T-cell (primary cell): ENCODE results near the gene TMEM145. TPM values are rescaled to one million over a fixed set of nuclear protein-coding genes. Genes with fewer than 3 reads are reported as not detected.

Experiments used
- ATAC-seq, 4 experiments: fragments of 200-7000 bp in 3 of 4; fragments of 150-1000 bp in 1 of 4; cut with Tn5 transposase; replicated peaks in 1 of 4; 1 replicate in 3 of 4; 2 replicates in 1 of 4; pipeline ENCODE4 v1.10.0; 2021; ENCODE audit warnings: moderate library complexity in 3 of 4, mild to moderate bottlenecking in 2 of 4, moderate number of reproducible peaks in 1 of 4
- CTCF ChIA-PET, 2 donors: fragments of 300-600 bp; sonication (Branson Sonifier 250); formaldehyde crosslinking; loops; one replicate each; lab custom pipeline; 2022; ENCODE audit warnings: antibody characterized with exemption in 2 of 2; lab: Charles Lee
- POLR2A ChIA-PET, 2 donors: fragments of 300-600 bp; sonication (Branson Sonifier 250); formaldehyde crosslinking; loops; one replicate each; lab custom pipeline; 2022; ENCODE audit warnings: antibody characterized with exemption in 2 of 2; lab: Charles Lee
- DNase-seq, 35 experiments: peaks; one replicate each; pipeline versions ENCODE4 v3.0.0 to v3.0.0-alpha.2; 2013 to 2023
- H3K27ac ChIP-seq: one replicate; pipeline ENCODE4 v1.5.1; 2013; ENCODE audit warnings: low read length
- H3K27me3 ChIP-seq, 2 experiments: replicated peaks in 1 of 2; 1 replicate in 1 of 2; 2 replicates in 1 of 2; pipeline versions ENCODE4 v1.6.1 to v1.7.0; 2013; ENCODE audit warnings: low read length in 1 of 2, mixed read lengths in 1 of 2; ENCODE audit not compliant: control insufficient read depth in 2 of 2, insufficient read depth in 2 of 2; ENCODE audit errors: extremely low read depth in 1 of 2
- H3K36me3 ChIP-seq, 2 donors: 1 replicate in 1 of 2; 2 replicates in 1 of 2; pipeline versions ENCODE4 v1.6.1 to v1.7.0; 2013; ENCODE audit warnings: low read length in 1 of 2; ENCODE audit not compliant: control insufficient read depth in 2 of 2, insufficient read depth in 1 of 2; ENCODE audit errors: extremely low read depth in 1 of 2
- H3K4me1 ChIP-seq, 2 experiments: 1 replicate in 1 of 2; 2 replicates in 1 of 2; pipeline versions ENCODE4 v1.6.1 to v1.7.0; 2013; ENCODE audit warnings: low read length in 2 of 2, mixed read lengths in 1 of 2; ENCODE audit not compliant: insufficient read depth in 2 of 2, control insufficient read depth in 1 of 2; ENCODE audit errors: extremely low read depth in 1 of 2
- H3K4me3 ChIP-seq, 2 donors: 1 replicate in 1 of 2; 2 replicates in 1 of 2; pipeline versions ENCODE4 v1.5.1 to v1.7.0; 2013; ENCODE audit warnings: mild to moderate bottlenecking in 2 of 2, low read length in 1 of 2, moderate library complexity in 1 of 2; ENCODE audit not compliant: control insufficient read depth in 1 of 2; ENCODE audit errors: extremely low read depth in 1 of 2
- H3K9me3 ChIP-seq: 2 replicates; pipeline ENCODE4 v1.7.0; 2013
- H3K27ac Mint-ChIP-seq, 2 donors: one replicate each; pipeline ENCODE4 v1.8.0; 2020 to 2021; ENCODE audit warnings: mild to moderate bottlenecking in 2 of 2, mixed read lengths in 2 of 2
- H3K27me3 Mint-ChIP-seq, 2 donors: one replicate each; pipeline ENCODE4 v1.8.0; 2021 to 2022; ENCODE audit warnings: mixed read lengths in 2 of 2
- H3K36me3 Mint-ChIP-seq: one replicate; pipeline ENCODE4 v1.8.0; 2021; ENCODE audit warnings: mixed read lengths
- H3K4me1 Mint-ChIP-seq, 3 donors: one replicate each; pipeline ENCODE4 v1.8.0; 2020 to 2022; ENCODE audit warnings: mixed read lengths in 3 of 3, mild to moderate bottlenecking in 1 of 3
- H3K4me3 Mint-ChIP-seq, 3 donors: one replicate each; pipeline ENCODE4 v1.8.0; 2020 to 2022; ENCODE audit warnings: mild to moderate bottlenecking in 3 of 3, mixed read lengths in 3 of 3, moderate library complexity in 3 of 3
- H3K9me3 Mint-ChIP-seq, 3 donors: one replicate each; pipeline ENCODE4 v1.8.0; 2020 to 2022; ENCODE audit warnings: mixed read lengths in 3 of 3
- WGBS: methylation state at CpG from one replicate; pipeline ENCODE4 v1.1.5; 2013; ENCODE audit warnings: missing lambda C conversion rate; ENCODE audit not compliant: insufficient coverage; 5-methylcytosine and 5-hydroxymethylcytosine counted together
- total RNA-seq, 35 experiments: library from RNA in 6 of 35; stranded (reverse) in 6 of 35; fragments of 120-200 nt in 1 of 35; gene quantifications; one replicate each; pipeline versions ENCODE4 v1.2.1 to v1.2.4 and lab custom pipeline; 2013 to 2026

Gene TMEM145
- total RNA-seq, 5 donors from 2014 or later (not counting 1 experiment from before 2014, with no cell fraction given) = not detected

DNA sequence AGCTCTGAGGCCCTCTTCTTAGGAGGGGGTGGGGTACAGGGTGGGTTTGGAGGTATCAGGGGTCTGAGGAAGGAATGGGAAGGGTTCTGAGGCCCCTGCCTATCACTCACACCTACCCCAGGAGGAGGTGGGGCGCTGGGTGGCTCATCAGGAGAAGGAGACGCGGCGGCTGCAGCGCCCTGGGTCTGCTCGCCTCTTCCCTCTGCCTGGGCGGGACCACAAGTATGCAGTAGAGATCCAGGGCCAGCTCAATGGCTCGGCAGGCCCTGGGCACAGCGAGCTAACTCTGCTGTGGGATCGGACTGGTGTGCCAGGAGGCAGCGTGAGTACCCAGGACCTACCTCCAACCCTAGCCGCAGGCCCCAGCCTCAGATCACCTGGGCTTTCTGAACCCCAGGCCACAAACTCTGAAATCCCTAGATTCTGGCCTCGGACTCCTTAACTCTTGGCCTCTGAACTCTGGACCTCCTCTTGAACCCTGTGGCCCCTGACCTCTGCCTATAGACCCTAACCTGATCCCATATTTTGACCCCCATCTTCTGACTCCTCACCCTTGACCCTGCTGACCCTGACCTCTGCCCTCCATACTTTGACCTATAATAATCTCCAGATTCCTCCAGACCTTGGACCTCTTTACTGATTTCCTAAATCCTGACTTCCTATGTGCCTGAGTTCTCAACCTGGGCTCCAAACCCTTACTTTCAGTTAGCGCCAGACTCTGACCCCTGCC is 36.4 kb downstream of the TMEM145 start:
- H3K4me1 Mint-ChIP-seq = no peaks in the 10 kb centered on the region
- CTCF ChIA-PET = interaction anchor here in 1 of 2 donors (0.7 kb wide), 1 partner anchor 941 kb away, joined by 3 read pairs; no protein-coding TSS in a partner anchor
- no peak overlapping the region for H3K4me3 ChIP-seq
- H3K9me3 Mint-ChIP-seq = no peaks in the 10 kb centered on the region
- H3K27ac ChIP-seq = no peak overlapping the region
- H3K4me1 ChIP-seq = no peaks in the 10 kb centered on the region
- no peaks in the 10 kb centered on the region for H3K9me3 ChIP-seq
- H3K4me3 Mint-ChIP-seq = no peak overlapping the region
- H3K36me3 ChIP-seq = peaks cover 0 to 4% of the 10 kb centered on the region in 2 donors
- WGBS = over 99% methylated on average over 13 of the region's 14 CpGs
- POLR2A ChIA-PET = interaction anchor here in 1 of 2 donors (0.6 kb wide), 1 partner anchor 773 kb away, joined by 5 read pairs; no protein-coding TSS in a partner anchor
- no peaks in the 10 kb centered on the region for H3K27me3 Mint-ChIP-seq
- H3K27me3 ChIP-seq = no peaks in the 10 kb centered on the region
- H3K36me3 Mint-ChIP-seq = peaks cover 27% of the 10 kb centered on the region
- DNase-seq = no peak
- ATAC-seq = no peak
- no peak overlapping the region for H3K27ac Mint-ChIP-seq

DNA sequence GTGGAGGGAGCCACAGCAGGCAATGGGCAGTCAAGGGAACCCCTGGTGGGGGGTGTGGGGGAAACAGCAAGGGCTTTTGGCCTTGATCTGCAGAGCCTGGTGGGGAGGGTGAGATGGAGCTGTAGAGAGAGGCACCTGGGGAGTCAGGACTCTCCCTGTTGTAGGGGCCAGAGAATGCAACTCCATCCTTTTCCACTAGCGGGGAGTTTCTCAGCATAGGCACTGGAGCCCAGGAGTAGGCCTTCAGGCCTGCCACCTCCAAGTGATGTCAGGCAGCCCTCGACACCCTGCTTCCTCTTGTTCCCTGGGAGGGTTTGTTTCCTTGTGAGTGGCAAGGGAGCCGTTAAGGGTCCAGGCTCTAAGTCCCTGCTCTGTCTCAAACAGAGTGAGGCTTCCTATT is 37.3 kb downstream of the TMEM145 start:
- H3K27ac ChIP-seq = no peak overlapping the region
- no peaks in the 10 kb centered on the region for H3K27me3 Mint-ChIP-seq
- WGBS = no CpG with 5 or more reads among the region's 3 CpGs
- H3K27ac Mint-ChIP-seq = no peak overlapping the region
- no peaks in the 10 kb centered on the region for H3K9me3 ChIP-seq
- no peaks in the 10 kb centered on the region for H3K27me3 ChIP-seq
- peaks cover 23% of the 10 kb centered on the region for H3K36me3 Mint-ChIP-seq
- no peak overlapping the region for H3K4me3 ChIP-seq
- no peak overlapping the region for H3K4me3 Mint-ChIP-seq
- CTCF ChIA-PET = no interaction called here
- H3K4me1 ChIP-seq = no peaks in the 10 kb centered on the region
- ATAC-seq (no peak), DNase-seq (no peak)
- no peaks in the 10 kb centered on the region for H3K4me1 Mint-ChIP-seq
- H3K9me3 Mint-ChIP-seq = no peaks in the 10 kb centered on the region
- POLR2A ChIA-PET = no interaction called here
- H3K36me3 ChIP-seq = peaks cover 0 to 4% of the 10 kb centered on the region in 2 donors

DNA sequence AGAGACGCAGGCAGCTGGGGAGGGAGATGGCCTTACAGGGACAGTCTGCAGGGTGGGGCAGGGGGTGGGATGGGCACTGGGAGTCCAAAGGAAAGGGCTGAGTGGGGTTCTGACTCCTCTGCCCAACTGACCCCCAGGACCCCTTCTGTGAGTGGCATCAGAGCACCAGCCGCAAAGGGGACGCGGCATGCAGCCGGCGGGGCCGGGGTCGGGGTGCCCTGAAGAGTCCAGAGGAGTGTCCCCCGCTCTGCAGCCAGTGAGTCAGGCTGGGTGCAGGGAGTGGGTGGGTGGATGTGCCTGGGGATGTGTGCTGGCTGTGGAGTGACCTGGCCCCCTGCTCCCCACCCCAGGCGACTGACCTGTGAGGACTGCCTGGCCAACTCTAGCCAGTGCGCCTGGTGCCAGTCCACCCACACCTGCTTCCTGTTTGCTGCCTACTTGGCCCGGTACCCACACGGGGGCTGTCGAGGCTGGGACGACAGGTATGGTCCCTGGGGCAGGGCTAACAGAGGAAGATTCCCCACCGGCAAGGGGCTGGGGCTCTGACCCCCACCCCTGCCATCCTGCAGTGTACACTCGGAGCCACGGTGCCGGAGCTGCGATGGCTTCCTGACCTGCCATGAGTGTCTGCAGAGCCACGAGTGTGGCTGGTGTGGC is 38.1 kb downstream of the TMEM145 start:
- H3K4me3 Mint-ChIP-seq = no peak overlapping the region
- Histone ChIP-seq H3K9me3 (no peaks in the 10 kb centered on the region), H3K4me3 (no peak overlapping the region), H3K36me3 (peaks cover 0 to 4% of the 10 kb centered on the region in 2 donors), H3K4me1 (no peaks in the 10 kb centered on the region), H3K27ac (no peak overlapping the region), H3K27me3 (no peaks in the 10 kb centered on the region)
- no peaks in the 10 kb centered on the region for H3K9me3 Mint-ChIP-seq
- no peaks in the 10 kb centered on the region for H3K4me1 Mint-ChIP-seq
- H3K27me3 Mint-ChIP-seq = no peaks in the 10 kb centered on the region
- ChIA-PET POLR2A (no interaction called here), CTCF (no interaction called here)
- ATAC-seq (no peak), DNase-seq (no peak)
- H3K36me3 Mint-ChIP-seq = peaks cover 22% of the 10 kb centered on the region
- 90% methylated on average over 17 of the region's 21 CpGs for WGBS
- no peak overlapping the region for H3K27ac Mint-ChIP-seq

DNA sequence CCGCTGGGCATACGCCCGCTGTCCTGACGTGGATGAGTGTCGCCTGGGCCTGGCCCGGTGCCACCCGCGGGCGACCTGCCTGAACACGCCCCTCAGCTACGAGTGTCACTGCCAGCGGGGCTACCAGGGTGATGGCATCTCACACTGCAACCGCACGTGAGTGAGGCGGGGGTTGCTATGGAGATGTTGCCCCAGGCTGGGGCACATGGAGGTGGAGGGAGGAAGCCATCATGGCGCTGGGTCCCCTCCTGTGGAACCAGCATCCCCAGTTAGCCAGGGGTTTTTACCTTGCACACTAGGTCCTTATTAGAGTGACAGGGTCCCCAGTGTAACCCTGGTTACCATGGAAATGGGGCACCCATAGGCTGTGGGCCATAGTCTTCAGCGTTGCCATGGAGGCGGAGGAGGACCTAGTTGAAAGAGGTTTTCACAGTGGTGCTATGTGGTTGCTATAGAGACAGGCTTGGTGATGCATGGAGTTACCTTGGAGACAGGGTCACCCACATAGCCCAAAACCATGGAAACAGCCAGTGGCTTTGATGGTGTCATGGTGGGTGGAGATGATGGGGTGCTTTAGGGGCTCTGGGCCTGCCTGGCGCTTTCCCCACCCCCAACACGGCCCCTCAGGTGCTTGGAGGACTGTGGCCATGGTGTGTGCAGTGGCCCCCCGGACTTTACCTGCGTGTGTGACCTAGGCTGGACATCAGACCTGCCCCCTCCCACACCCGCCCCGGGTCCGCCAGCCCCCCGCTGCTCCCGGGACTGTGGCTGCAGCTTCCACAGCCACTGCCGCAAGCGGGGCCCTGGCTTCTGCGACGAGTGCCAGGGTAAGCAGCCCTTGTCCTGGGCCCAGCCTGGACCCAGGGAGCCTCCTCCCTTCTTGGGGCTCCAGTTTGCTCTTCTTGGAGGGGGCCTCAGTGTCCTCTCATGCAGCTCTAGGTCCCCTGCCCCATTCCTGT is 39.5 kb downstream of the TMEM145 start:
- ATAC-seq (no peak), DNase-seq (peak in 5 of 35 experiments; percentile 2 to 16 (median 4))
- no peaks in the 10 kb centered on the region for H3K9me3 ChIP-seq
- Mint-ChIP-seq H3K36me3 (peaks cover 21% of the 10 kb centered on the region), H3K27me3 (no peaks in the 10 kb centered on the region), H3K27ac (no peak overlapping the region), H3K9me3 (no peaks in the 10 kb centered on the region), H3K4me1 (no peaks in the 10 kb centered on the region), H3K4me3 (no peak overlapping the region)
- POLR2A ChIA-PET = no interaction called here
- H3K27ac ChIP-seq = no peak overlapping the region
- H3K36me3 ChIP-seq = peaks cover 4 to 5% of the 10 kb centered on the region in 2 donors
- no peaks in the 10 kb centered on the region for H3K27me3 ChIP-seq
- 85% methylated on average over 17 of the region's 31 CpGs for WGBS
- no peaks in the 10 kb centered on the region for H3K4me1 ChIP-seq
- no peak overlapping the region for H3K4me3 ChIP-seq
- CTCF ChIA-PET = interaction anchor here in 1 of 2 donors (0.5 kb wide), 1 partner anchor 48 kb away, joined by 3 read pairs; no protein-coding TSS in a partner anchor

DNA sequence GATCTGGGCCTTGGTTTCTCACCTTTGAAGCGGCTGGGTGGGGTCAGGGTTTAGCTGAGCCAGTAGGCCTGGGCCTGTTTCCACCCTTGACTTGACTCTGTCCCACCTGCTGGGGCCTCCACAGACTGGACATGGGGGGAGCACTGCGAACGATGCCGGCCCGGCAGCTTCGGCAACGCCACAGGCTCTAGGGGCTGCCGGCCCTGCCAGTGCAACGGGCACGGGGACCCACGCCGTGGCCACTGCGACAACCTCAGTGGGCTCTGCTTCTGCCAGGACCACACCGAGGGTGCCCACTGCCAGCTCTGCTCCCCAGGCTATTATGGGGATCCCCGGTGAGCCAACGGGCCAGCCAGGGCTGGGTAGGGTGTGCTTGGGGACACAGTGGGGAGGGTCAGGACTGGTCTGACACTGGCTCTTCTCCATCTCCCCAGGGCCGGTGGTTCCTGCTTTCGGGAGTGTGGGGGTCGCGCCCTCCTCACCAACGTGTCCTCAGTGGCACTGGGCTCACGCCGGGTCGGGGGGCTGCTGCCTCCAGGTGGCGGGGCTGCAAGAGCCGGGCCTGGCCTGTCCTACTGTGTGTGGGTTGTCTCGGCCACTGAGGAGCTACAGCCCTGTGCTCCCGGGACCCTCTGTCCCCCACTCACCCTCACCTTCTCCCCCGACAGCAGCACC is 40.4 kb downstream of the TMEM145 start:
- Mint-ChIP-seq H3K4me1 (no peaks in the 10 kb centered on the region), H3K27me3 (no peaks in the 10 kb centered on the region), H3K27ac (no peak overlapping the region), H3K9me3 (no peaks in the 10 kb centered on the region), H3K4me3 (no peak overlapping the region), H3K36me3 (peaks cover 17% of the 10 kb centered on the region)
- Histone ChIP-seq H3K27me3 (no peaks in the 10 kb centered on the region), H3K9me3 (no peaks in the 10 kb centered on the region), H3K4me1 (no peaks in the 10 kb centered on the region), H3K27ac (no peak overlapping the region), H3K36me3 (peaks cover 0 to 5% of the 10 kb centered on the region in 2 donors), H3K4me3 (no peak overlapping the region)
- 94% methylated on average over 21 of the region's 29 CpGs for WGBS
- DNase-seq (no peak), ATAC-seq (no peak)
- ChIA-PET POLR2A (no interaction called here), CTCF (interaction anchor here in 1 of 2 donors (0.5 kb wide), 1 partner anchor 49 kb away, joined by 3 read pairs; no protein-coding TSS in a partner anchor)
